Measurements from ENCODE around the gene SPOCK1. TPM values are rescaled to one million over a fixed set of nuclear protein-coding genes. Genes with fewer than 3 reads are reported as not detected.

Gene SPOCK1
- total and polyA plus RNA-seq, 4 donors = 0.07 to 0.18 (median 0.17) TPM; not detected in 1

GRCh38 chr5:137379555-137380286, 119.4 kb downstream of the SPOCK1 start (continued):
- no peak for TF ChIP-seq REST (IDR thresholded peaks at IDR 0.05)

GRCh38 chr5:137375741-137376526, 123.2 kb downstream of the SPOCK1 start:
- no peaks in the 10 kb centered on the region for H3K9me3 ChIP-seq (ENCODE audit: control insufficient read depth in 4 of 4, low read length in 3 of 4)
- no peak for DNase-seq (ENCODE audit: low spot score)
- H3K9ac ChIP-seq (ENCODE audit: low read depth in 1 of 2, low read length in 2 of 2) = no peak overlapping the region
- no peak overlapping the region for H3K4me3 ChIP-seq (ENCODE audit: low read depth in 1 of 3, low read length in 3 of 3)
- no peaks in the 10 kb centered on the region for H3K4me1 ChIP-seq (ENCODE audit: control insufficient read depth in 4 of 4, insufficient read depth in 4 of 4, low read length in 3 of 4)
- no peak for TF ChIP-seq NR2F2 (IDR thresholded peaks at IDR 0.05)
- no peak for TF ChIP-seq ZBTB33 (IDR thresholded peaks at IDR 0.05)
- no peak for TF ChIP-seq CTCF (IDR thresholded peaks at IDR 0.05; ENCODE audit: low read depth, low read length, missing input control)
- TF ChIP-seq GABPA (IDR thresholded peaks at IDR 0.05 in 1 of 2, conservative IDR thresholded peaks at IDR 0.05 in 1 of 2) = no peak
- TF ChIP-seq MAX (IDR thresholded peaks at IDR 0.05) = no peak
- TF ChIP-seq RXRA (IDR thresholded peaks at IDR 0.05) = no peak
- no peak for TF ChIP-seq FOXA1 (IDR thresholded peaks at IDR 0.05)
- H3K36me3 ChIP-seq (ENCODE audit: control insufficient read depth in 4 of 4, insufficient read depth in 3 of 4, low read depth in 1 of 4, low read length in 3 of 4) = no peaks in the 10 kb centered on the region
- WGBS = 61% methylated on average over 11 of the region's 11 CpGs
- H3K27ac ChIP-seq (ENCODE audit: low read depth in 1 of 2, low read length in 2 of 2) = no peak overlapping the region
- no peaks in the 10 kb centered on the region for H3K27me3 ChIP-seq (ENCODE audit: control insufficient read depth in 4 of 4, insufficient read depth in 4 of 4, low read length in 3 of 4)

GRCh38 chr5:137374110-137374714, 124.9 kb downstream of the SPOCK1 start:
- H3K27me3 ChIP-seq (ENCODE audit: control insufficient read depth in 4 of 4, insufficient read depth in 4 of 4, low read length in 3 of 4) = no peaks in the 10 kb centered on the region
- no peaks in the 10 kb centered on the region for H3K4me1 ChIP-seq (ENCODE audit: control insufficient read depth in 4 of 4, insufficient read depth in 4 of 4, low read length in 3 of 4)
- no peak overlapping the region for H3K27ac ChIP-seq (ENCODE audit: low read depth in 1 of 2, low read length in 2 of 2)
- H3K9ac ChIP-seq (ENCODE audit: low read depth in 1 of 2, low read length in 2 of 2) = no peak overlapping the region
- no peak overlapping the region for H3K4me3 ChIP-seq (ENCODE audit: low read depth in 1 of 3, low read length in 3 of 3)
- DNase-seq (ENCODE audit: low spot score) = no peak
- 76% methylated on average over 7 of the region's 7 CpGs for WGBS
- H3K9me3 ChIP-seq (ENCODE audit: control insufficient read depth in 4 of 4, low read length in 3 of 4) = no peaks in the 10 kb centered on the region
- H3K36me3 ChIP-seq (ENCODE audit: control insufficient read depth in 4 of 4, insufficient read depth in 3 of 4, low read depth in 1 of 4, low read length in 3 of 4) = no peaks in the 10 kb centered on the region
- TF ChIP-seq ATF3 (IDR thresholded peaks at IDR 0.05) (no peak), NR2F2 (IDR thresholded peaks at IDR 0.05) (no peak), FOXA1 (IDR thresholded peaks at IDR 0.05) (no peak), CTCF (IDR thresholded peaks at IDR 0.05; ENCODE audit: low read depth, low read length, missing input control) (no peak), GABPA (IDR thresholded peaks at IDR 0.05 in 1 of 2, conservative IDR thresholded peaks at IDR 0.05 in 1 of 2) (no peak), ZBTB33 (IDR thresholded peaks at IDR 0.05) (no peak), RAD21 (IDR thresholded peaks at IDR 0.05) (no peak), EGR1 (IDR thresholded peaks at IDR 0.05; ENCODE audit: low read depth in 2 of 2) (no peak), YY1 (IDR thresholded peaks at IDR 0.05) (no peak), TAF1 (conservative IDR thresholded peaks at IDR 0.05) (no peak)
